HG02852 (cell line): ENCODE results near the gene TMEM59L.
"Not testable (repeated sequence)": the region's sequence is repeated elsewhere in the genome, so short reads cannot be mapped to it uniquely, and the experiment has no call there.

Experiments used
- ATAC-seq: cut with Tn5 transposase; IDR thresholded peaks from one replicate; pipeline ENCODE4 v1.9.1; 2021; ENCODE audit warnings: mild to moderate bottlenecking, moderate library complexity; ENCODE audit not compliant: unreplicated experiment

The TMEM59L gene

DNA sequence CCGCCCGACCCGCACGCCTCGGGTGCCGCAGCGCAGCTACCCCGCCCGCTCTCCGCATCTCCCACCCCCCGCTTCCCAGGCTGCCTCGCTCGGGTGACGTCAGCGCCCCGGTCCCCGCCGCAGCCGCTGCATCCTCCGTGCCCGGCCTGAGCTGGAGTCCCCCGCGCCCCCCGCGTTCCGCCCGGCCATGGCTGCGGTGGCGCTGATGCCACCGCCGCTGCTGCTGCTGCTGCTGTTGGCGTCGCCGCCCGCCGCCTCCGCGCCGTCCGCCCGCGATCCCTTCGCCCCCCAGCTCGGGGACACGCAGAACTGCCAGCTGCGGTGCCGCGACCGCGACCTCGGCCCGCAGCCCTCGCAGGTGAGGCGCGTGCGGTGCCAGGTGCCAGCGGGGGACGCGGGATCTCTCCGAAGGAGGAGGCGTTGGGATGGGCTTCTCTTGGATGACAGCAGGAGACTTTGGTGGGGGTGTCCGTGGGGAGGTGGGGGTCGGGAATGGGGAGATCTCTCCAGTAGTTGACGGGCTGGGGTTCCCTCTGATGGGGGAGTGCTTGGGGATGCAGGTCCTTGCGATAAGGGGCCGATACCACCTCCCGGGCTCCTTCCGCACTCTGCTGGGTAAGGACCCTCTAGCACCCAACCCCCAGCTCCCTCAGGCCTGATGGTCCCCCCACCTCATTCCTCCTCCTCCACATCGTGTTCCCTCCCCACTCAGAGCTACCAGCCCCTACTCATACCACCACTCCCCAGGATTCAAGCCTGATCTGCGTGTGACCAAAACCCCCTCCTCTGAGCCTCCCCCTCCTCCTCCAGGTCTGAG, at the start of gene TMEM59L:
TSS of gene TMEM59L (plus strand) at position 99 of the 817 bp plus-strand sequence. CDS start at position 188, 89 bp downstream.
- no peak for ATAC-seq

DNA sequence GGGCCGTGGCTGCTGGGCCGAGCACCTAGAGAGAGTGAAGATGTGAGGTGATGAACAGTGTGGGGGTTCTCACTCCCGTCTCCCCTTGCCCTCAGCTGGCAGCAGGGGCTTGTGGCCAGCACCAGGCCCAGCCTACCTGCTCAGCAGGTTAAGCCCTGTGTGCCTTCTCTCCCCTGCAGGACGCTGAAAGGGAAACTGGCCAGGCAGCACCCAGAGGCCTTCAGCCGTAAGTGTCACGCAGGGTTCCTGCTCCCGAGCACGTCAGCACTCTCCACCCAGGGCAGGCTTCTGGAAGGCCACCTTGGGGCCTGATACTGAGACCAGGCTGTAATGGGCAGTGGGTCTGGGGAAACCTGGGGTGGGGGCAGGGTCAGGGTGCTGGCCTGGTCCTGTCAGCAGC, 45.7 kb upstream of the TMEM59L start:
- ATAC-seq: no peak

DNA sequence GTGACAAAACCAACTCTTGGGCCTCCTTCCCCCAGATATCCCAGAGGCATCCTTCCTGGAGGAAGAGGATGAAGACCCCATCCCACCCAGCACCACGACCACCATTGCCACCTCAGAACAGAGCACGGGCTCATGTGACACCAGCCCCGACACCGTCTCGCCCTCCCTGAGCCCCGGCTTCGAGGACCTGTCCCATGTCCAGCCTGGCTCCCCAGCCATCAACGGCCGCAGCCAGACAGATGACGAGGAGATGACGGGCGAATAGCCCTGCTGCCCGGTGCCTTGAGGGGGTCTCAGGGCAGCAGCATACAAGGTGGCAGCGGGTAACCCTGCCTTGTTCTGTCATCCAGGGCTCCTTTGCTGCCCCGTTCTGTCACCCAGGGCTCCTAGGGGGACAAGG, 44.3 kb upstream of the TMEM59L start:
- ATAC-seq: no peak

DNA sequence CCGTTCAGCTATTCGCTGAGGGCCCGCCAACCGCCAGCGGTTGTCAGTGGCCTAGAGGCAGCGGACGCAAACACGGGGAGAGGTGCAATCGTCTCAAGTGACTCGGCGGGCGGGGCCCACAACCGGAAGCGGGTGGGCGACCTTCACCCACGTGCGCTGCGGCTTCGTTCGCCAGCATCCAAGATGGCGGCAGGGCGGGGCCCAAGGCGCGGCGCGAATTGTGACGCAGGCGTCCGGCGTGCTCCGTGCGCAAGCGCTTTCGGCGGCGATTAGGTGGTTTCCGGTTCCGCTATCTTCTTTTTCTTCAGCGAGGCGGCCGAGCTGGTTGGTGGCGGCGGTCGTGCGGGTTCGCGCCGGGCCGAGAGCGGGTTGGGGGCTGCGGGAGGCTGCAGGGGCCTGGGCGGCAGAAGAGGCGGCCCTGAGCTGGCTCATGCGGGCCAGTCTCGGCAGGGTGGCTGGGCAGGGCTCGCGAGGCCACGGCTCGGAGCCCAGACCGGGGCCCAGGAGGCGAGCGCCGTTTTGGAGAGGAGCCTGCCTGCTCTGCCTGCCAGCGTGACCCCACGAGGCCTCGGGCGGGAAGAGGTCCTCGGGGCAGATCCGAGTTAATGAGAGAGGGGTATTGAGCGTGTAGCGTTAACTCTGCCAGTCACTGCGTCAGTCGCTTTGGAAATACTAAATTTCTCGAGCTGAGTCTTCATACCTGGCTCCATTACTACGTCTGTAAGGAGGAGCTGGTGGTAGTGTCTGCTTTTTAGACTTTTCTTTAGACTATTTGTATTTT, 40.9 kb upstream of the TMEM59L start, which contains the start of gene UBA52:
TSS of gene UBA52 (plus strand) at position 294 of the 781 bp plus-strand sequence. CDS start 1,444 bp downstream, outside the sequence.
- ATAC-seq: peak; percentile 87

DNA sequence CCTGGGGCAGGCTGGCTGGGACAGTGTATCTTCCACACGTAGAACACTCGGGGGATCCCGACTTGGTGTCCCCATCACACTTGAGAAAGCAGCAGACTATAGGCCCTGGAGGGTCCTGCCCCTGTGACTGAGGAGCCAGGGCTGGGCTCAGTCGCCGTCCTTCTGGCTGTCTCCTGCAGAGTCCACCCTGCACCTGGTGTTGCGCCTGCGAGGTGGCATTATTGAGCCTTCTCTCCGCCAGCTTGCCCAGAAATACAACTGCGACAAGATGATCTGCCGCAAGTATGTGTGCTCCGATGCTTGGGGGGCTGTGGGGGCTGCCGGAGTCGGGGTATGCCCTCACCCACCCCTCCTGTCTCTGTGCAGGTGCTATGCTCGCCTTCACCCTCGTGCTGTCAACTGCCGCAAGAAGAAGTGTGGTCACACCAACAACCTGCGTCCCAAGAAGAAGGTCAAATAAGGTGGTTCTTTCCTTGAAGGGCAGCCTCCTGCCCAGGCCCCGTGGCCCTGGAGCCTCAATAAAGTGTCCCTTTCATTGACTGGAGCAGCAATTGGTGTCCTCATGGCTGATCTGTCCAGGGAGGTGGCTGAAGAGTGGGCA, 37.9 kb upstream of the TMEM59L start:
- ATAC-seq: no peak

DNA sequence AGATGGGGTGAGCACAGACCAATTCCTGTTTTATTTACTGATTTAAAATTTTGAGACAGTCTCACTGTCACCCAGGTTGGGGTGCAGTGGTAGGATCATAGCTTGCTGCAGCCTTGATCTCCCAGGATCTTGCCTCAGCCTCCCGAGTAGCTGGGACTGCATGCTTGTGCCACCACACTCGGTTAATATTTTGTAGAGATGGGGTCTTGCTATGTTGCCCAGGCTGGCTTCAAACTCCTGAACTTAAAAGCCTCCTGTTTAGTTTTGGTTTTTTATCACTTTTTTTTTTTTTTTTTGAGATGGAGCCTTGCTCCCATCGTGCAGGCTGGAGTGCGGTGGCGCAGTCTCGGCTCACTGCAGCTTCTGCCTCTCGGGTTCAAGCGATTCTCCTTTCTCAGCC, 36.3 kb upstream of the TMEM59L start:
- no peak for ATAC-seq

DNA sequence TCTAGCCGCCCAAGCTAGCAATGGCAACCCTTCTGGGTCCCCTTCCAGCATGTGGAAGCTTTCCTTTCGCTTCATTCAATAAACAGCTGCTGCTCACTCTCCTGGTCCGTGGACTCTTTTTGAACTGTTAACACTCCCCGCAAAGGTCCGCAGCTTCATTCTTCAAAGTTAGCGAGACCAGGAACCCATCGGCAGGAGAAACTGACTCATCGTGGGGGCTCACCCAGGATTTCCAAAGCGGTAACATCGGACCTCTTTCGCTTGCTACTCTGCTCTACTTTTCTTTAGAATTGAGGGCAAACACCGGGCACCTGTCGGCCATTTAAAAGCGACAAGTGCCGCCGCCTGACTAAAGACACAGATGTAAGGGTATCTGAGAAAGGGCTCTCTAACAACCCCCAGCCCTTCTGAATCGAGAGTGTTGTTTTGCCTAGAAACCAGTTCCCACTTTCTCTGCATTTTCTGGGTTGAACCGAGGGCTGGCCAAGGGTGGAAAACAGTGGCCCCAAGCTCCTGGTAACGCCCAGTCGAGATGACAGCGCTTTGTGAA, 35.2 kb upstream of the TMEM59L start:
- ATAC-seq: no peak

DNA sequence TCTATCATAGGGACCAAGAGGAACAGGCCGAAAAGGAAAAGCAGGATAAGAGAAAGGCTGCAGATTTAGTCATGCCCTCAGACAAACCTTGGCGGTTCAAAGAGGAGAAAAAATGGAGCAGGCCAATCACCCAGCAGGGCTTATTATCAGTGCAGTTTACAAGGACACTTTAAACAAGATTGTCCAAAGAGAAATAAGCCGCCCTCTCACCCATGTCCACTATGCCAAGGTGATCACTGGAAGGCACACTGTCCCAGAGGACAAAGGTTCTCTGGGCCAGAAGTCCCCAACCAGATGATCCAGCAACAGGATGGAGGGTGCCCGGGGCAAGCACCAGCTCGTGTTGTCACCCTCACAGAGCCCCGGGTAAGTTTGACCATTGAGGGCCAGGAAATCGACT, 32.4 kb upstream of the TMEM59L start:
- no peak for ATAC-seq

DNA sequence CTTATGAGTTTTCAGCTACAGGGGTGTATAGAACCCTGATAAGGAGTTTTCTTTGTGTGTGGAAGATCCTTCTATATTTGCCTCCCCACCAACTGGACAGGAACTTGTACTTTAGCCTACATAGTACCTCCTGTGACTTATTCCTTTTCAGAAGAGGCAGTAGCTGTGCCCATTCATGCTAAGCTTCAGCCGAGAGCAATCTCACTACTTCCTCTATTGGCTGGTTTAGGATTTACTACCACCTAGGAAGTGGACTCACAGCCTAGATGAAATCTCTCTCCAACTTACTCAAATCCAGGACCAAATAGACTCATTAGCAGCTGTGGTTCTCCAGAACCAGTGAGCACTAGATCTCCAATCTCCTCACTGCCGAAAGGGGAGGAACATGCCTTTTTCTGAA, 26.4 kb upstream of the TMEM59L start:
- ATAC-seq: no peak

DNA sequence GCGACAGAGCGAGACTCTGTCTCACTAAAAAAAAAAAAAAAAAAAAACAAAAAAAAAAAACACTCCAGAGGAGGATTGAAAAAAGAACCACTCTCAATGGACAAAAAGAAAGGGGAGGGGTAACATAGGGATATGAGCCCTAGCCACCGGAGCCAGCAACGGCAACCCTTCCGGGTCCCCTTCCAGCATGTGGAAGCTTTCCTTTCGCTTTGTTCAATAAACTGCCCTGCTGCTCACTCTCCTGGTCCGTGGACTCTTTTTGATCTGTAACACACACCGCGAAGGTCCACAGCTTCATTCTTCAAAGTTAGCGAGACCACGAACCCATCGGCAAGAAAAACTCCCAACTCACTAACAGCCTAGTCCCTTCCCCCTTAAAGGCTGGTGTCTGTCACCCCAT, 25.1 kb upstream of the TMEM59L start:
- no peak for ATAC-seq

DNA sequence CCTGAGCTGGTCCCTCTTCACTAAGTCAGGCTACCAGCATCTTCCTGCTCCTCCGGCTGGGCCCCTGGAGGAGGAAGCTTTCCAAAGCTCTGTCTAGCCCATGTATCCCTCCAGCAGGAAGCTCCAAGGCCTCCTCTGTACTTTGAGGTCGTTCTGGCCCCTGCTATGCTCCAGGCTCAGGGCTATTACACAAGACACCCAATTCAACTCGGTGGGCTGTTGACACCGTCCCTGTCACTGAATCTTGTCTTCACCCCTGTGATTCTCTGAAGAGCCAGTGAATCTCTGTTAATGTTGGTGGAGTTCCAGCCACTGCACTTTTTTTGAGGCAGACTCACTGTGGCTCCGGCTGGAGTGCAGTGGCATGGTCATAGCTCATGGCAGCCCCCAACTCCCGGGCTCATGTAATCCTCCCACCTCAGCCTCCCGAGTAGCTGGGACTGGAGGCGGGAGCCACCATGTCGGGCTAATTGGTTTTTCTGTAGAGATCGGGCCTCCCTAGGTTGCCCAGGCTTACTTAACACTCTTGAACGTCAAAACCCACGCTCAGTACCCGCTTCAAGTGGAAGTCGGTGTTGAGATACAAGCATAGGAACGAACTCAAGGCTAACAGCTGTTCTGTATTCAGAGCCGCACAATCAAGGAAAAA, 24.6 kb upstream of the TMEM59L start:
- ATAC-seq: no peak

DNA sequence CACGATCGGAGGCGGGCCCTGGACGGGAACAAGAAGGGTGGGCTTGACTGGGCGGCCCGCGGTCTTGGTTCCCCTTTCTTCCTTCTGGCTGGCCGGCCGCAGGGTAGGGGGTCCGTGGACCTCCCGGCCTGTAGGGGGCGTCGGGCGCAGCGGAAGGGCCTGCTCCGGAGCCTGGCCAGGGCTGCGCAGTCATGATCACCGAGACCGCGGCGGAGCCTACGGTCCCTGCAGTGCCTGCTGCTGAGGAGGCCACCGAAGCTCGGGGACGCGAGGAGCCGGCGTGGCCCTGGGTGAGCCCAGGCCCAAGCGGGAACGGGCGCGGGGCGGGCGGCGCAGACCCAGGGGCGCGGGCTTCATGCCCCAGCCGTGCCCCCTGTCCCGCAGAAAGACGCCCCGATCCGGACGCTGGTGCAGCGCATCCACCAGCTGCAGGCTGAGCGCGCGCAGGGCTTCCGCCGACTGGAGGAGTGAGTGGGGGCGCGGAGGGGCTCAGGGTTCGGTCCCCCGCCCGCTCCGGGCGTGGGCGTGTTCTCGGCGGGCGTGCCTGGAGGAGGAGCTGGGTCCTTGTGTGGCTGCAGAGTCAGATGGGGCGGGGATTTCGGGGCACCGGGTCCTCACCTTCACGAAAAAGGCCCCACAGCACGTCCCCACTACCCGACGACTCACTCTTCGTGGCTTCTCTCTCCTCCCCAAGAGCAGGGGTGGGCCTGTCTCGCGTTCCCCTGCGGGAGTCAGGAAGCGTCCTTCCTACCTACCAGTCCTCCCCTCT, 23.9 kb upstream of the TMEM59L start, which contains the start of gene REX1BD:
TSS of gene REX1BD (plus strand) at position 188 of the 769 bp plus-strand sequence. CDS start at position 192, 4 bp downstream.
- ATAC-seq: peak; percentile 73

DNA sequence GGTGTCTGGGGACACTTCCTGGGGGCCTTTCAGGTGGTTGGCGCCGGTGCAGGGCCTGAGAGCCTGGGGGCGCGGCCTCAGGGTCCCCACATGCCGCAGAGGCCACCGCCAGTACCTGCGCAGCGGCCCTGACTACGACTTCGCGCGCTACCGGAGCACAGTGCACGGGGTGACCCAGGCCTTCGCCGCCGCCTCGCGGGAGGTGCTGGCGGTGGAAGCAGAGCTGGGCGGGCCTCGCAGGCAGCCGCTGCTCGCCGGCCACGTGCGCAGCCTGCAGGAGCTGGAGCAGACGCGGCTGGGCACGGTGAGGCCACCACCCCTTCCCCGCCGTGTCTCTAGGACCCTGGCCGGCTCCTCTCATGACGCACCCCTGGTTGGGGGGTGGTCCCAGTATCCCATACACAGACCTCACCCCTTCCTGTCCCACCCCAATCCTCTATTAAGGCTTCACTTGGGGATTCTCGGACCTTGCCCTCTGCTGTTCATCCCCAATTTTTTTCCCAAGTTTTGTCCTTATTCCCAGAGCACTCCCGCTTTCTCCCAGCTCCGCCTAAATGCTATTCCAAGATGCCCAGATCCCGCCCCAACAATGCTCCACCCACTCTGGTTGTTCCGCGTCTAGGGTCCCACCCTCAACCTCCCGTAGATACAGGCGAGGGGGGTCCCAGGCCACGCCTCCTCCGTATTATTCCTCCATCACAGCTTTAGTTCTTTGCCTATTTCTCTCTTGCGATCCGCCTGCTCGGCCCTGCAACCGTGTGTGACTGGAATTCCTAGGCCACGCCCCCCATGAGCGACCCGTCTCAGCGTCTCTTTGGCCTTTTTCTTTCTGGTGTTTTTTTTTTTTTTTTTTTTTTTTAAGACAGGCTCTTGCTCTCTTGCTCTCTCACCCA, 23.0 kb upstream of the TMEM59L start:
- peak; percentile 24 for ATAC-seq

DNA sequence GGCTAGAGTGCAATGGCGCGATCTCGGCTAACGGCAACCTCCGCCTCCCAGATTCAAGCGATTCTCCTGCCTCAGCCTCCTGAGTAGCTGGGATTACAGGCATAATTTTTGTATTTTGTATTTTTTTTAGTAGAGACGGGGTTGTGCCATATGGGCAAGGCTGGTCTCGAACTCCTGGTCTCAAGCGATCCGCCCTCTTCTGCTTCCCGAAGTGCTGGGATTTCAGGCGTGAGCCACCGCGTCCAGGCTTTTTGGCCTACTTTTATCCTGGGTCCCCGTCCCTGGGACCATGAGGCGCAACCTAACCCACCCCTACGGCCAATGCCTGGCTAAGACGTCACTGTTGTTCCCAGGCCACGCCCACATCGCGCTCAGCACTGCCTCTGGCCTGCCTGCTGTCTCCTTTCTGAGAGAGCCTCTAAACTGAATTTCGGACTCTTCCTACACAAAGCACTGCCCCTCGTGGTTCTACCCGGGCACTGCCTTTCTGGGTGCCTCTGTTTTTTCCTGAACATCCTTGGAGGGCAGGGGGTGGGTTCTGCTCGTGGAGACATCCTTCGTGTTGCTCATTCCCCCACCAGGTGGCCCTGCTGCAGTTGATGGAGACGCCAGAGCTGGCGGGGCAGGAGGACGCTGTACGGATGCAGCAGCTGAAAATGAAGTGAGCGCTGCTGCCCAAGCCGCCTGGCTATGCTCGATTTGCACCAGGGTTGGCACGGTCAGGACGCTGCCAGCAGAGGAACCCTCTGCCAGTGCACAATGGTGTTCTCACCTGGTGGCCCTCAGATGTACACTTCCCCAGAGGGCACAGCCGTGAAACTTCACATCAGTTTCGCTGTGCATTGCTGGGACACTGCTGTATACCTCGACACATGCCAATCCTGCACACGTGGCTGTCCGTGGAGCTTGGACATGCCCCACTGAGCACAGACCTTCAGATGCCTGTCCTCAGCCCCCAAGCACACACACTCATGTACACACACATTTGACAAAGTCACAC, 22.1 kb upstream of the TMEM59L start:
- no peak for ATAC-seq

DNA sequence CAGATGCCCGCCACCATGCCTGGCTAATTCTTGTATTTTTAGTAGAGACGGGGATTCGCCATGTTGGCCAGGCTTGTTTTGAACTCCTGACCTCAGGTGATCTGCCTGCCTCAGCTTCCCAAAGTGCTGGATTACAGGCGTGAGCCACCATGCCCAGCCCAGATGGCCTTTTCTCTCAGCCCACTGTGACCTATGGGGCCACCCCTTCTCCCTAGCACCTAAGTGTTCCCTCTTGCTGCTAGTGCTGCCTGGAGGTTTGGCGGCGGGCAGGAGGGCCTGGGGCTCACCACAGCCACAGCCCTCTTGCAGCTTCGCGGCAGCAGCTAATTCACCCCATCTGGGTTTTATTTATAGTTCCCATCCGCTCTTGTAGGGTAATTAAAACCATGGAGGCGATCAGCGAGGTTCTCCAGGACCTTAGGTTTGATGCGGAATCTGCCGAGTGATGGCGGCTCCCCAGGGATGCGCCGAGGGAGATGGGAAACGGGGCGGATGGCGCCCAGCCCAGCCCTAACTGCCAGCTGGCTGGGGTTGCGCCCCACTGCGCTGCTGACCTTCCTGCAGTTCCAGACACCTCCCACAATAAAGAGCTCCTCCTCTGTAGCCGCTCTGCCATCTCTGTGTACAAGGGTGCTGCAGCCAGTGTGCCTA, 20.8 kb upstream of the TMEM59L start:
- ATAC-seq: no peak

DNA sequence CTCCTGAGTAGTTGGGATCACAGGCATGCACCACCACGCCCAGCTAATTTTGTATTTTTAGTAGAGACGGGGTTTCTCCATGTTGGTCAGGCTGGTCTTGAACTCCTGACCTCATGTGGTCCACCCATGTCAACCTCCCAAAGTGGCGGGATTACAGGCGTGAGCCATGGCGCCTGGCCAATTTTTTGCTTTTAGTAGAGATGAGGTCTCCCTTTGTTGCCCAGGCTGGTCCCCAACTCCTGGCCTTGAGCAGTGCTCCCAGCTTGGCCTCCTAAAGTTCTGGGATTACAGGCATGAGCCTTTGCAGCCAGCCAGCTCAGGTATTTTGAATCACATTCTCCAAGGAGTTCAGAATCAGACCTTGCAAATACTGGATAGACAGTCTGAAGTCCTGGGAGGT, 19.9 kb upstream of the TMEM59L start:
- ATAC-seq: not testable (repeated sequence)
